ENCODE results near the gene TTC9B.
"Not testable (repeated sequence)": the region's sequence is repeated elsewhere in the genome, so short reads cannot be mapped to it uniquely, and the experiment has no call there.

TTC9B gene

DNA sequence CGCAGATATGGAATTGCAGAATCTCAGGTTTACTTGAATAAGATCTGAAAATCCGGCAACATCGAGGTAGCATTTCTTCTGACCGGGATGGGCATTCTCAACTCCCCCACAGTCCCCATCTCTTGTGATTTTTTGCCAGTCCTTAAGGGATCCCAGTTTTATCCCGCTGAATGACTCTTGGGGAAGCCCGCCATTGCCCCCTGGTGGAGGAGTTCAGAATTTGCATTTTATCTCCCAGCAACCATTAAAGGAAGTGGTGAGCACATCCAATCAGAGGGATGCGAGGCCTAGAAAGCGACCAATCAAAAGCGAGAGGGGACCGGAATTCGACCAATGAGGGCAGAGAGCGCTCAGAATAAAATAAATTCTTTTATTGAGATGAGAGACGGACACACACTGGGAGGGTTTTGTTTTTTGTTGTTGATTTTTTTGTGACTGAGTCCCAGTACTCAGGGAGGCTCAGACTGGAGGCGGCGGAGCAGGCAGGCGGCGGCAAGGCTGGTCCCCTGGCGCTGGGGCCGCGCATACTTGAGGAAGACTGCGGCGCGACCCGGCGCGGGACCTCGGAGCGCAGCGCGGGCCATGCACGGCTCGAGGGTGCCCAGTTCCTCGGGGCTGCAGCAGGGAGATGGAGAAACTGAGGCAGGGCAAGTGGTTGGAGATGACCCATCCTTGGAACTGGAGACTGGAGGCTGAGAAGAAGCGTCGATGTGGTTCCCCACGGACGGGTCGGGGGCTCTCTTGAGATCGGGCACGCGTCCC is 3.9 kb upstream of the TTC9B start:
- peak; percentile 88 for TF ChIP-seq CTCF (conservative IDR thresholded peaks at IDR 0.05; ENCODE audit: low read length)
- peak; percentile 90 for DNase-seq (ENCODE audit: low read depth)
- H3K4me3 ChIP-seq (ENCODE audit: low read length), result no peak overlapping the region

GRCh38 chr19:40220674-40221073 is 2.5 kb upstream of the TTC9B start:
- no peak for TF ChIP-seq CTCF (conservative IDR thresholded peaks at IDR 0.05; ENCODE audit: low read length)
- DNase-seq (ENCODE audit: low read depth), result no peak
- no peak overlapping the region for H3K4me3 ChIP-seq (ENCODE audit: low read length)

GRCh38 chr19:40219721-40220276 is 1.6 kb upstream of the TTC9B start:
- TF ChIP-seq CTCF (conservative IDR thresholded peaks at IDR 0.05; ENCODE audit: low read length), result no peak
- DNase-seq (ENCODE audit: low read depth), result peak; percentile 17
- H3K4me3 ChIP-seq (ENCODE audit: low read length), result no peak overlapping the region

GRCh38 chr19:40219029-40219428 is 845 bp upstream of the TTC9B start:
- not testable (repeated sequence) for H3K4me3 ChIP-seq (ENCODE audit: low read length); DNase-seq (ENCODE audit: low read depth)

DNA sequence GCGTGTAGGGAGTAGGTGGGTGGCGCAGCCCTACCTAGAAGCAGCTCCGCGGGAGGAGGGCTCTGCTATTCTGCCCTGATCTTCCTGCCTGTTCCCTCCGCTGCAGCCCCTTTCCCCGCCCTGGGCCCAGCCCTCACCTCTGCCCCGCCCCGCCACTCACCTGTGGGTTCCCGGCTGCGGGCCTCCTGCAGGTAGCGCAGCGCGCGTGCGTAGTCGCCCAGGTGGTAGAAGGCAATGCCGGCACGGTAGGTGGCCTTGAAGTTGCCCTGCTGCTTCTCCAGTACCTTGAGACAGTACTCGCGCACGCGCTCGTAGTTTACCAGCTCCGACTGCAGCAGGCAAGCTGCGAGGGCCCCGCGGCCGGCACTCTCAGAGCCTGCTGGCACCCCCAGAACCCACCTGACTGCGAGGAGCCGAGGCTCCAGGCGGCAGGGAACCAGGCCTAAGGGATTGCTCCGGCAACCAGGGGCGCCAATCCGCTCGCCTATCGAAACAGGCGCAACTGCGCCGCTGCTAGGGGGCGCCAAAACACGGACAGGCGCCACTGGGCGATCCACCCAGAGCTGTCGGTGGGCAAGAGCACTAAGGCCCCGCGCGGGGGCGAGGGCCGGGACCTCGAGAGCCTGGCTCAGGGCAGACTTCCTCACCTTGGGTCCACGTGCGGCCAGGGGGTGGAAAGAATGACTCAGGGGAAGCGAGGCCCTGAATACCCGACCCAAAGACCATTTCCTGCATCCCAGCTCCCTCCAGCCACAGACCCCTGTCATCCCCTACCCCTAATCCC is 965 bp downstream of the TTC9B start:
- no peak for DNase-seq (ENCODE audit: low read depth)
- H3K4me3 ChIP-seq (ENCODE audit: low read length), result no peak overlapping the region
- 0 out of 2 replicates have a peak, but pooled peaks have one; percentile 7 for TF ChIP-seq CTCF (conservative IDR thresholded peaks at IDR 0.05; ENCODE audit: low read length)

- no peak overlapping the region for H3K4me3 ChIP-seq (ENCODE audit: low read length)
- TF ChIP-seq CTCF (conservative IDR thresholded peaks at IDR 0.05; ENCODE audit: low read length), result no peak
- DNase-seq (ENCODE audit: low read depth), result no peak
These were observed 1.5 kb downstream of the TTC9B start for GRCh38 chr19:40216777-40217026.

DNA sequence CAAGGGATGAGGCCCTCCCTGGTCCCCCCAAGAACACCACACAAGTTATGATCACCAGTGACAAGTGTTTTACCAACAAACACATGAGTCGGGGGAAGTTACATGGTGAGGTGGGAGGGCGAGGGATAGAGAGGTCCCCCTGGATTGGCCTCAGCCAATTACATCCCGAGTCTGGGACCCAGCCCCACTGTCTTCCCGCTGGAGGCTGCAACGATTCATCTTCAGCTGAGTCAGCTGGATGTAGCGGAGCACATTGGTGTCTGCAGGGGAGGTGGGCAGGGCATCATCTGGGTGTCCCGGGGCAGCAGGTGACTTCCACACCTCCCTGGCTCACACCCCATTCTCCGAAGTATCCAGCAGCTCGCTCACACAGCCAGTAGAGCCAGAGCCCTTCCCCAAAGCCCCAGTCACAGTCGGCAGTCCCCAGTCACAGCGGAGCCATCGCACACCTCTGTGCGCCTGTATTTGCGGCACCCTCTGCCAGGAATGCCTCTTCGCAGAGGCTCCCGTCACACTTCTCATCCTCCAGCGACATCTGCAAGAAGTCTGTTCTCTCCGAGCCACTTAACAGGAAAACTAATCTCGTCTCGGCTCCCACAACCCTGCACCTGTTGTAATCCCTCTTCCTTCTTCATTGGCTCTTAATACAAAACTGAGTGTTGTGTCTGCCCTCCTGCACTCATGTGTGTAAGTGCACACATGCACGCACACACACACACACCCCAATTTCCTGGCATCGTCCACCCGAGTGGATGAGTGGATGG is 2.0 kb downstream of the TTC9B start:
- no peak for TF ChIP-seq CTCF (conservative IDR thresholded peaks at IDR 0.05; ENCODE audit: low read length)
- no peak for DNase-seq (ENCODE audit: low read depth)
- H3K4me3 ChIP-seq (ENCODE audit: low read length), result no peak overlapping the region

Data from AG10803 (cell line).